ENCODE results near the gene TRIM42.

TRIM42 gene

DNA sequence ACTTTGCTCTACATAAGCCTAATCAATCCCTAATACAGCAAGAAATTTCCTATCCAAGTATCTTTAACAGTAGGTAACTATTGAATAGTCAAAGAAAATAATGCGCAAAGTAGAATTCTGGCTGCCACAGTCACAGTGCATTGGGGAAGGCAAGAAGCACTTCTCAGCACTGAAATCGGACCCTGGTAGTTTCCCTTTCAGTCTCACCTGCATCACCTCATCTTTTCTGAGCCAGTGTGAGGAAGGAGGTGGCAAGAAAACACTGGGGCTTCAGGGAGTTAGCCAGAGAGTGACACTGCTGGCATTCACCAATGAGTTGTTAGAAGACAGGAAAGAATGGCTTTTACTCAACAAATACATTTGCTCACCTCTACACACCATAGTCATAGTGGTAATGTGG is 8.3 kb downstream of the TRIM42 start (continued):
- TF ChIP-seq, protein P1, sequence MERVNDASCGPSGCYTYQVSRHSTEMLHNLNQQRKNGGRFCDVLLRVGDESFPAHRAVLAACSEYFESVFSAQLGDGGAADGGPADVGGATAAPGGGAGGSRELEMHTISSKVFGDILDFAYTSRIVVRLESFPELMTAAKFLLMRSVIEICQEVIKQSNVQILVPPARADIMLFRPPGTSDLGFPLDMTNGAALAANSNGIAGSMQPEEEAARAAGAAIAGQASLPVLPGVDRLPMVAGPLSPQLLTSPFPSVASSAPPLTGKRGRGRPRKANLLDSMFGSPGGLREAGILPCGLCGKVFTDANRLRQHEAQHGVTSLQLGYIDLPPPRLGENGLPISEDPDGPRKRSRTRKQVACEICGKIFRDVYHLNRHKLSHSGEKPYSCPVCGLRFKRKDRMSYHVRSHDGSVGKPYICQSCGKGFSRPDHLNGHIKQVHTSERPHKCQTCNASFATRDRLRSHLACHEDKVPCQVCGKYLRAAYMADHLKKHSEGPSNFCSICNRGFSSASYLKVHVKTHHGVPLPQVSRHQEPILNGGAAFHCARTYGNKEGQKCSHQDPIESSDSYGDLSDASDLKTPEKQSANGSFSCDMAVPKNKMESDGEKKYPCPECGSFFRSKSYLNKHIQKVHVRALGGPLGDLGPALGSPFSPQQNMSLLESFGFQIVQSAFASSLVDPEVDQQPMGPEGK (tag by site-specific recombination; IDR thresholded peaks at IDR 0.05): no peak
- TF ChIP-seq KLF1 (tag by site-specific recombination; IDR thresholded peaks at IDR 0.05) (no peak), ZNF76 (tag by site-specific recombination; IDR thresholded peaks at IDR 0.05; ENCODE audit: borderline replicate concordance, low read depth) (no peak), YY2 (tag by site-specific recombination; IDR thresholded peaks at IDR 0.05) (no peak), CTCF (tag by site-specific recombination; IDR thresholded peaks at IDR 0.05) (no peak)

DNA sequence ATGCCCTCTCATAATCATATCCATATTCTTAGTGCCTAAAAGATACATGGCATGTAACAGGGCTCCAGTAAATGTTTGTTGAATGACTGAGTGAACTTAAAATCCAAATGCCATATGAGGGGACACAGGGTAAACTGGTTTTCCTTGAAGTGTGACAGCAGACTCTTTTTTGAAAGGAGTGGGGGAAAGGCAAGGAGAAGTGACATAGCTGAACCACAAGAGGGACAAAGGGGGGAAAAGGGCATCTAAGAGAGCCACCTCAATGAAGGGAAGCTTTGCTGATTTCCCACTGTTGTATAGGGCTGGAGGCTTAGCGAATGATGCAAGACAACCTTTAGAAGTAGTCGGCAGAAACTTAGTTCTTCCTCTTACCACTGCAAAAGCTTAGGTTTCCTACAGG is 9.1 kb downstream of the TRIM42 start:
- Histone ChIP-seq H3K9me3 (ENCODE audit: control insufficient read depth, insufficient read depth, low read depth, low read length) (no peaks in the 10 kb centered on the region), H3K4me3 (ENCODE audit: low read depth, low read length) (no peak overlapping the region), H3K4me1 (ENCODE audit: control insufficient read depth, insufficient read depth, low read length) (no peaks in the 10 kb centered on the region), H3K27ac (ENCODE audit: extremely low read depth, low read depth, low read length) (no peak overlapping the region), H3K36me3 (ENCODE audit: control insufficient read depth in 2 of 2, insufficient read depth in 1 of 2, low read length in 2 of 2) (no peaks in the 10 kb centered on the region)
- TF ChIP-seq ZNF354C (tag by site-specific recombination; IDR thresholded peaks at IDR 0.05; ENCODE audit: borderline replicate concordance, low read depth): no peak
- TF ChIP-seq ZNF792 (tag by site-specific recombination; IDR thresholded peaks at IDR 0.05): no peak
- no peak for TF ChIP-seq ZSCAN16 (tag by site-specific recombination; IDR thresholded peaks at IDR 0.05)
- POLR2A ChIA-PET: no interaction called here
- CTCF ChIA-PET: no interaction called here

DNA sequence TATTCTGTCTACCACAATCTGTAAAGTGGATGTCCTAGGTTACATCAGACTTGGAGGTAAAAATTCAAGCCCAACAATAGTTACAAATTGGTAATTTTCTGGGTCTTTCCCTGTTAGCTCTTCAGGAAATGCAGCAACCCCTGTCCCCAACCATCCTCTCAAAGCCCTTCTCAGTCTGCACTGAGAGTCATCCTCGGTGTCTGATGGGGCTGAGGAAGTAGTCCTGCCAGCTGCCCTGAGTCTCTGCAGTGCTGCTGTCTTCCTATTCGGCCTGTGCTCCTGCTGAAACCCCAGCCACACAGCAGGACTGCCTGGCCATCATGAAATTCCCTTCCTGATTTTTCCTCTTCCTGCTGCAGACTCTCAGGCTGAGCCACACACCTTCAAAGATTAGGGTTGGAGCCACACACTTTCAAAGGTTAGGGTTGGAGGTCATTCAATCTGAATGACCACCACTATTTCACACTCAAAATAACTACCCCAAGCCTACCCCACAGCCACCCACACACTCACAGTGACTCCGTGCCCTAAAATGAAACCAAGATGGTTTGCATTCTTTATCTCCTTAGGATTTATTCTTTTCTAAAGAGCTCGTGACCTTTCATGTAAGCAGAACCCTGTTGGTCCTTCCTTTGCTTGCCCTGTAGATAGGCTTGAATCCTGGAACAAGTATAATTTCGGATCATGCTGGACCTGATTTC is 17.6 kb downstream of the TRIM42 start:
- Histone ChIP-seq H3K4me1 (ENCODE audit: control insufficient read depth, insufficient read depth, low read length) (no peaks in the 10 kb centered on the region), H3K9me3 (ENCODE audit: control insufficient read depth, insufficient read depth, low read depth, low read length) (no peaks in the 10 kb centered on the region), H3K27ac (ENCODE audit: extremely low read depth, low read depth, low read length) (no peak overlapping the region), H3K4me3 (ENCODE audit: low read depth, low read length) (no peak overlapping the region), H3K36me3 (ENCODE audit: control insufficient read depth in 2 of 2, insufficient read depth in 1 of 2, low read length in 2 of 2) (no peaks in the 10 kb centered on the region)
- POLR2A ChIA-PET: no interaction called here
- TF ChIP-seq HOXD13 (CRISPR knock-in tag; IDR thresholded peaks at IDR 0.05; ENCODE audit: borderline replicate concordance): no peak
- no peak for TF ChIP-seq ZNF658 (tag by site-specific recombination; IDR thresholded peaks at IDR 0.05)
- TF ChIP-seq ZNF521 (tag by site-specific recombination; IDR thresholded peaks at IDR 0.05): no peak
- TF ChIP-seq MZF1 (tag by site-specific recombination; IDR thresholded peaks at IDR 0.05; ENCODE audit: borderline replicate concordance): no peak
- TF ChIP-seq ZBTB7A (tag by site-specific recombination; IDR thresholded peaks at IDR 0.05; ENCODE audit: low read depth): no peak
- no peak for TF ChIP-seq ZNF558 (tag by site-specific recombination; IDR thresholded peaks at IDR 0.05)
- TF ChIP-seq ZNF426 (tag by site-specific recombination; IDR thresholded peaks at IDR 0.05): no peak
- no peak for TF ChIP-seq ZNF114 (tag by site-specific recombination; IDR thresholded peaks at IDR 0.05)
- TF ChIP-seq ZNF48 (tag by site-specific recombination; IDR thresholded peaks at IDR 0.05): no peak
- no peak for TF ChIP-seq ZNF169 (tag by site-specific recombination; IDR thresholded peaks at IDR 0.05)
- no peak for TF ChIP-seq ZNF133 (tag by site-specific recombination; IDR thresholded peaks at IDR 0.05)
- TF ChIP-seq ZNF366 (tag by site-specific recombination; conservative IDR thresholded peaks at IDR 0.05): no peak
- CTCF ChIA-PET: no interaction called here
